GM12878 (cell line): ENCODE data around the gene YKT6. TPM values are rescaled to one million over a fixed set of nuclear protein-coding genes. Genes with fewer than 3 reads are reported as not detected.

Experiments
- ATAC-seq: fragments of 200-7000 bp; cut with Tn5 transposase; 3 replicates; pipeline ENCODE4 v1.9.1; 2020; ENCODE audit warnings: mild to moderate bottlenecking, moderate library complexity
- BruUV-seq: library from RNA; stranded (reverse); fragments of 400-500 nt; replicated peaks from 2 replicates; lab custom pipeline; 2021; lab: Mats Ljungman, UMichigan
- CTCF ChIA-PET: fragments of 300-600 bp; sonication (Branson Sonifier 250); formaldehyde crosslinking; extraction: SDS; loops from one replicate; lab custom pipeline; 2021; ENCODE audit warnings: inconsistent platforms; lab: Yijun Ruan, JAX
- POLR2A ChIA-PET: fragments of 350-600 bp; formaldehyde crosslinking; extraction: SDS; loops from one replicate; lab custom pipeline; 2021; ENCODE audit warnings: inconsistent platforms; lab: Charles Lee
- RAD21 ChIA-PET: fragments of 300-600 bp; sonication (Branson Sonifier 250); formaldehyde crosslinking; loops from one replicate; lab custom pipeline; 2023; ENCODE audit warnings: antibody characterized with exemption; ENCODE audit not compliant: unreplicated experiment; lab: Charles Lee
- SMC1A ChIA-PET: fragments of 300-600 bp; sonication (Branson Sonifier 250); formaldehyde crosslinking; loops from one replicate; lab custom pipeline; 2023; ENCODE audit not compliant: unreplicated experiment, uncharacterized antibody; lab: Charles Lee
- DNase-seq: peaks from one replicate; pipeline ENCODE4 v3.0.0-alpha.2; 2011; ENCODE audit warnings: low read depth, low spot score
- FAIRE-seq: peaks from 3 replicates; lab custom pipeline; 2011; peaks lifted over from hg19 to GRCh38; lab: Jason Lieb, UNC
- H2AFZ ChIP-seq: 2 replicates; pipeline ENCODE4 v1.6.0; 2011; ENCODE audit warnings: low read depth, low read length, control low read depth; ENCODE audit not compliant: control insufficient read depth
- H3K27ac ChIP-seq: 2 replicates; pipeline ENCODE4 v1.5.1; 2011; ENCODE audit warnings: control low read depth; ENCODE audit not compliant: control insufficient read depth, insufficient read depth
- H3K27me3 ChIP-seq, 2 experiments: replicated peaks in 1 of 2; 2 replicates each; pipeline versions ENCODE4 v1.6.0 to v1.6.1; 2011; ENCODE audit warnings: low read length in 1 of 2; ENCODE audit not compliant: control insufficient read depth in 2 of 2, insufficient read depth in 2 of 2
- H3K36me3 ChIP-seq, 2 experiments: 2 replicates each; pipeline ENCODE4 v1.5.1; 2011; ENCODE audit warnings: low read length in 1 of 2; ENCODE audit not compliant: control insufficient read depth in 2 of 2, insufficient read depth in 2 of 2
- H3K4me1 ChIP-seq: 2 replicates; pipeline ENCODE4 v1.6.1; 2011; ENCODE audit warnings: mild to moderate bottlenecking, low read length, moderate library complexity, mixed read lengths; ENCODE audit not compliant: control insufficient read depth, insufficient read depth
- H3K4me2 ChIP-seq: 2 replicates; pipeline ENCODE4 v1.6.0; 2011; ENCODE audit warnings: control low read depth; ENCODE audit not compliant: control insufficient read depth, insufficient read depth
- H3K4me3 ChIP-seq: fragments of 200-600 bp; sonication (generic); 2 replicates; pipeline ENCODE4 v1.5.1; 2016
- H3K79me2 ChIP-seq: 2 replicates; pipeline ENCODE4 v1.6.0; 2011; ENCODE audit warnings: low read length; ENCODE audit not compliant: control insufficient read depth, insufficient read depth
- H3K9ac ChIP-seq: 2 replicates; pipeline ENCODE4 v1.8.0; 2011; ENCODE audit warnings: low read length, control low read depth, mixed read lengths; ENCODE audit not compliant: control insufficient read depth, insufficient read depth
- H3K9me3 ChIP-seq: replicated peaks from 3 replicates; pipeline ENCODE4 v1.5.1; 2011; ENCODE audit warnings: mild to moderate bottlenecking, low read length; ENCODE audit not compliant: control insufficient read depth, insufficient read depth
- H4K20me1 ChIP-seq: 2 replicates; pipeline ENCODE4 v1.6.0; 2011; ENCODE audit not compliant: control insufficient read depth, insufficient read depth
- ASH2L ChIP-seq: fragments of 300-600, 200-600 bp; sonication (generic); IDR thresholded peaks from 2 replicates; pipeline ENCODE4 v1.6.1; 2017; ENCODE audit warnings: low read depth, mild to moderate bottlenecking, borderline replicate concordance
- CBX5 ChIP-seq: sonication (generic); IDR thresholded peaks from 2 replicates; pipeline ENCODE4 v1.6.1; 2016; ENCODE audit warnings: low read depth, moderate library complexity, mild to moderate bottlenecking, inconsistent platforms
- KLF5 ChIP-seq: fragments of 450-650 bp; IDR thresholded peaks from 2 replicates; pipeline ENCODE4 v1.6.1; 2014; ENCODE audit warnings: mild to moderate bottlenecking; ENCODE audit not compliant: partially characterized antibody
- MTA2 ChIP-seq: fragments of 450-650 bp; IDR thresholded peaks from 2 replicates; pipeline ENCODE4 v1.6.1; 2016; ENCODE audit warnings: low read depth, mild to moderate bottlenecking, moderate library complexity
- MXI1 ChIP-seq: fragments of 150-350 bp; IDR thresholded peaks from 2 replicates; pipeline ENCODE4 v1.6.1; 2011; ENCODE audit warnings: low read depth, mild to moderate bottlenecking, inconsistent platforms, low read length, improper control_type of control experiment
- PML ChIP-seq: IDR thresholded peaks from 2 replicates; pipeline ENCODE4 v1.6.1; 2012; ENCODE audit warnings: low read length, inconsistent platforms
- SIN3A ChIP-seq: IDR thresholded peaks from 2 replicates; pipeline ENCODE4 v1.6.1; 2012; ENCODE audit warnings: low read depth, low read length, improper control_type of control experiment
- ZNF207 ChIP-seq: fragments of 450-650 bp; IDR thresholded peaks from 2 replicates; pipeline ENCODE4 v1.6.1; 2014; ENCODE audit warnings: antibody characterized with exemption, mild to moderate bottlenecking, borderline replicate concordance
- WGBS: methylation state at CpG from one replicate; pipeline ENCODE4 v1.1.6; 2016; ENCODE audit warnings: low lambda C conversion rate; ENCODE audit not compliant: insufficient replicate concordance, insufficient coverage; ENCODE audit errors: missing lambda C conversion rate; 5-methylcytosine and 5-hydroxymethylcytosine counted together
- in situ Hi-C: fragments of 300-500 bp; cut with MboI; formaldehyde crosslinking; loops from 9 replicates; pipeline ENCODE4 v1.14.3; 2018; ENCODE audit warnings: mixed read lengths
- intact Hi-C: fragments of 100-400 bp; cut with micrococcal nuclease; formaldehyde crosslinking; loops from one replicate; pipeline ENCODE4 v1.14.2; 2022; ENCODE audit not compliant: unreplicated experiment
- polyA plus RNA-seq, 11 experiments: library from polyadenylated mRNA; depleted of rRNA in 4 of 11; unstranded in 6 of 11; stranded (reverse) in 5 of 11; fragments of >200 nt; fragmentation: Nextera tagmentation in 4 of 11; fragmentation: Illumina TruSeq in 1 of 11; extraction: Ambion mirVana in 4 of 11; extraction: Trizol in 1 of 11; gene quantifications; 1 replicate in 1 of 11; 2 replicates in 10 of 11; pipeline versions ENCODE4 v1.2.1 to v1.2.3, GENCODE V29; 2011 to 2016; ENCODE audit warnings: inconsistent platforms in 2 of 11, missing spikeins in 2 of 11, low read depth in 1 of 11
- total RNA-seq, 4 experiments: library from RNA; depleted of rRNA in 3 of 4; stranded (reverse); fragments of >200 nt in 3 of 4; fragmentation: Illumina TruSeq in 1 of 4; extraction: Trizol in 1 of 4; gene quantifications; 2 replicates each; pipeline versions ENCODE4 v1.2.1 to v1.2.3, GENCODE V29; 2013 to 2021
- TF ChIP-seq, protein P1 (sequence below): fragments of 450-650 bp; IDR thresholded peaks from 2 replicates; pipeline ENCODE4 v1.6.1; 2016; ENCODE audit warnings: mild to moderate bottlenecking
- TF ChIP-seq, protein P2 (sequence below): fragments of 450-650 bp; IDR thresholded peaks from 2 replicates; pipeline ENCODE4 v1.6.1; 2018; ENCODE audit warnings: mild to moderate bottlenecking, low read depth, moderate library complexity; ENCODE audit not compliant: partially characterized antibody

Gene YKT6
- total and polyA plus RNA-seq, 10 of the 15 experiments (the other 5 are each of a cell fraction or from before 2014, with no cell fraction given) = 1.7 to 95.2 (median 70.5) TPM

DNA sequence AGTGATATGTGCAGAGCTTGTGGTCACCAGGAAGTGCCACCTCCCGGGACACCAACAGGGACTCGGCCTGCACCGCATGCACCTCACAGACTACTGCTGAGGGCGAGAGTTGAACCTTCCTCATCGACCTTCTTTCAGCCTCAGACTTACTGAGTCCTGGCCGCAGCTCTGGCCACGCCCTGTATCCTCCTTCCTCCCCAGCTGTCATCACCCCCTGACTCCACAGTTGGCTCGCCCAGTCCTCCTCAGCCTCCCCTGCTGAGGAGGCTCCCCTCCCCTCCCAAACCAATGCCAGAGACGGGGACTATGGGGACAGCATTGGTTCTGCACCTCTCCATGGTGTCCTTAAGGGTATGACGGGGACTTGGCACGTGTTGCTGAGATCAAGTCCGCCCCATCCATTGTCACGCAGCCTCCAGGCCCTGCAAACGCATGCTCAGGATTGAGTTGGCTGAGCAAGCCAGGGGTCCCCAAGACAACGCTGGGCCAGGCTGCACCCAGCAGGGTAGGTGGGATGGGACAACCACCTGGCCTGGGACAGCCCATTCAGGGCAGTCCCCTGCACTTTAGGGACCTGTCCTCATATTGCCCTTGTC lies 49.0 kb downstream of the YKT6 start:
- intact Hi-C loops (no loop called here), in situ Hi-C loops (no loop called here)
- WGBS = 55% methylated on average over 15 of the region's 15 CpGs
- ChIA-PET CTCF (interaction anchor here (0.6 to 1.2 kb wide), 2 partner anchors 10 to 179 kb away, joined by 4 read pairs; no protein-coding TSS in a partner anchor), RAD21 (interaction anchor here (1.7 kb wide), 1 partner anchor 8 kb away, joined by 5 read pairs; no protein-coding TSS in a partner anchor), SMC1A (no interaction called here), POLR2A (no interaction called here)
- BruUV-seq = no TSS peak
- Histone ChIP-seq H4K20me1 (no peaks in the 10 kb centered on the region), H3K79me2 (no peaks in the 10 kb centered on the region), H3K4me1 (no peaks in the 10 kb centered on the region), H3K36me3 (no peaks in the 10 kb centered on the region), H3K4me2 (no peak overlapping the region), H3K4me3 (no peak overlapping the region), H3K27me3 (no peaks in the 10 kb centered on the region), H3K27ac (no peak overlapping the region), H3K9ac (no peak overlapping the region), H3K9me3 (no peaks in the 10 kb centered on the region), H2AFZ (no peak overlapping the region)
- peak; percentile 29; the same call in 2 of the 3 replicates for ATAC-seq
- no peak for TF ChIP-seq ASH2L
- no peak for TF ChIP-seq CBX5
- TF ChIP-seq PML = no peak
- no peak for TF ChIP-seq MXI1
- TF ChIP-seq, protein P1, sequence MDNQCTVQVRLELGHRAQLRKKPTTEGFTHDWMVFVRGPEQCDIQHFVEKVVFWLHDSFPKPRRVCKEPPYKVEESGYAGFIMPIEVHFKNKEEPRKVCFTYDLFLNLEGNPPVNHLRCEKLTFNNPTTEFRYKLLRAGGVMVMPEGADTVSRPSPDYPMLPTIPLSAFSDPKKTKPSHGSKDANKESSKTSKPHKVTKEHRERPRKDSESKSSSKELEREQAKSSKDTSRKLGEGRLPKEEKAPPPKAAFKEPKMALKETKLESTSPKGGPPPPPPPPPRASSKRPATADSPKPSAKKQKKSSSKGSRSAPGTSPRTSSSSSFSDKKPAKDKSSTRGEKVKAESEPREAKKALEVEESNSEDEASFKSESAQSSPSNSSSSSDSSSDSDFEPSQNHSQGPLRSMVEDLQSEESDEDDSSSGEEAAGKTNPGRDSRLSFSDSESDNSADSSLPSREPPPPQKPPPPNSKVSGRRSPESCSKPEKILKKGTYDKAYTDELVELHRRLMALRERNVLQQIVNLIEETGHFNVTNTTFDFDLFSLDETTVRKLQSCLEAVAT = no peak
- TF ChIP-seq, protein P2, sequence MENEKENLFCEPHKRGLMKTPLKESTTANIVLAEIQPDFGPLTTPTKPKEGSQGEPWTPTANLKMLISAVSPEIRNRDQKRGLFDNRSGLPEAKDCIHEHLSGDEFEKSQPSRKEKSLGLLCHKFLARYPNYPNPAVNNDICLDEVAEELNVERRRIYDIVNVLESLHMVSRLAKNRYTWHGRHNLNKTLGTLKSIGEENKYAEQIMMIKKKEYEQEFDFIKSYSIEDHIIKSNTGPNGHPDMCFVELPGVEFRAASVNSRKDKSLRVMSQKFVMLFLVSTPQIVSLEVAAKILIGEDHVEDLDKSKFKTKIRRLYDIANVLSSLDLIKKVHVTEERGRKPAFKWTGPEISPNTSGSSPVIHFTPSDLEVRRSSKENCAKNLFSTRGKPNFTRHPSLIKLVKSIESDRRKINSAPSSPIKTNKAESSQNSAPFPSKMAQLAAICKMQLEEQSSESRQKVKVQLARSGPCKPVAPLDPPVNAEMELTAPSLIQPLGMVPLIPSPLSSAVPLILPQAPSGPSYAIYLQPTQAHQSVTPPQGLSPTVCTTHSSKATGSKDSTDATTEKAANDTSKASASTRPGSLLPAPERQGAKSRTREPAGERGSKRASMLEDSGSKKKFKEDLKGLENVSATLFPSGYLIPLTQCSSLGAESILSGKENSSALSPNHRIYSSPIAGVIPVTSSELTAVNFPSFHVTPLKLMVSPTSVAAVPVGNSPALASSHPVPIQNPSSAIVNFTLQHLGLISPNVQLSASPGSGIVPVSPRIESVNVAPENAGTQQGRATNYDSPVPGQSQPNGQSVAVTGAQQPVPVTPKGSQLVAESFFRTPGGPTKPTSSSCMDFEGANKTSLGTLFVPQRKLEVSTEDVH = no peak
- no peak for TF ChIP-seq SIN3A
- no peak for TF ChIP-seq ZNF207
- no peak for TF ChIP-seq MTA2
- TF ChIP-seq KLF5 = no peak
- DNase-seq = no peak
- FAIRE-seq = no peak
